DMS79 (cell line): ENCODE results near the gene GALNTL6.

Experiments used
- DNase-seq: peaks from one replicate; lab custom pipeline; 2025; lab: John Stamatoyannopoulos, UW

Gene GALNTL6

DNA sequence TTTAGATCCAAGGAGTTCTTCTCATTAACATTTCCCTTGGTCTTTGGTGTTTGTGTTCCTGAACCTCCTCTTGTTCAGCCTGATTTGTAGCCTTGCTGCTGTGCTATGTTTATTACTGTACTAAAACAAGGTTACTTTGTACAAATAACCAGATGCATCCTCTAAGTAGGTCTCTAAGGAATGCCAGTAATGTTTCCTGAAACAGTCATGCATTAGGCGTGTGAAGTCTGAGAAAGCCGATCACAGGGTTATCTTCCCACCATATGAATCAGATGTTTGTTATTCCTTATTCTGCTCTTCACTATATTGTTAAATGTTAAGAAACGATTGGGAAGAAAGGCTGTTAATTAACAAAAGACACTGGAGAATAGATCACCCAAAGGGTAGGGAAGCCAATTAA, 66.9 kb downstream of the GALNTL6 start:
- no peak for DNase-seq

- no peak for DNase-seq
Measured at GRCh38 chr4:171889681-171890080, 76.5 kb downstream of the GALNTL6 start.

DNA sequence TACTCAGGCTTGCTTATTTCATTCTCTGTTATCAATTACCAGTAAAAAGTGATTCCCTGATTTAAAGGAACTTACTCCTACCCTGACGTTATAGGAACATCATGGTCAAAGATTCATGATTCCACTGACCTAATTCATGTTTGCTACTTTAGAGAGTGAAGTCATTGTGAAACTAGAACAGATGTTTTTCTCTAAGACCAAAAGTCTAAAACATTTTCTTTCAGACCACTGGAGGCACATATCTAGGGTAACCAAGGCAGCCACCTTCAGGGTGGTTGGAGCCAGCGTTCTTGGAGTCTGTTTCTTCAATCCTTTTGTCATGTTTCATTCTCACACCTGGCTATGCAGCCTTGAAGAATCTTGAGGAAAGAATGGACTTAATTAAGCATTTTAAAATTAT, 77.8 kb downstream of the GALNTL6 start:
- no peak for DNase-seq

DNA sequence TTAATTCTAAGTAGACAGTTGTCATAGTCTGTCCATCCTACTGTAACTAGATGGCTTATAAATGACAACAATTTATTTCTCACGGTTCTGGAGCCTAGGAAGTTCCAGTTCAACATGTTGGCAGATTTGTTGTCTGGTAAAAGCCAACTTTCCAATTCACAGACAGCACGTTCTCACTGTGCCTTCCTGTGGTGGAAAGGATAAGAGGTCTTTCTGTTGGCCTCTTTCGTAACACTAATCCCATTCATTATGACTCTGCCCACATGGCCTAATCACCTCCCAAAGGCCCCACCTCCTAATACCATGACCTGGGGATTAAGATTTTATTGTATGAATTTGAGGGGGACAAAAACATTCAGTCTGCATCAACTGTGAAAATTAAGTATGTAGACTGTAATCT, 83.2 kb downstream of the GALNTL6 start:
- no peak for DNase-seq

DNA sequence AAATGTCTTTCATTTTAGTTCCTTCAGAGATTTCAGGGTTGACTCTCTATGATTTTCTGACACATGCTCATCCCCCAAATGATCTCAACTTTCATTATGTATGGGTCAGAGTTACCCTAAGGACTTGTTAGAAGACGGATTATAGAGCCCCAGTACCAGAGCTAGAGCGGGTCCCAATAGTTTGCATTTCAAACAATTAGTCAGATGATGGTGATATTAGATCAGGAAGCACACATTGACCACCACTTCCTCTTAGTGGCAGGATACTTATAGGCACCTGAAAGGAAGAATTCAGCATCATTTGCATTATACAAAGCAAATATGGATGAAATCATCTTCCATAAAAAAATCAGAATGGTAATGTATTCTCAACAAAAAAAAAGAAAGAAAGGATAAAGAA, 106.1 kb downstream of the GALNTL6 start:
- no peak for DNase-seq

- no peak for DNase-seq
Measured at GRCh38 chr4:171920901-171921300, 107.7 kb downstream of the GALNTL6 start.

DNA sequence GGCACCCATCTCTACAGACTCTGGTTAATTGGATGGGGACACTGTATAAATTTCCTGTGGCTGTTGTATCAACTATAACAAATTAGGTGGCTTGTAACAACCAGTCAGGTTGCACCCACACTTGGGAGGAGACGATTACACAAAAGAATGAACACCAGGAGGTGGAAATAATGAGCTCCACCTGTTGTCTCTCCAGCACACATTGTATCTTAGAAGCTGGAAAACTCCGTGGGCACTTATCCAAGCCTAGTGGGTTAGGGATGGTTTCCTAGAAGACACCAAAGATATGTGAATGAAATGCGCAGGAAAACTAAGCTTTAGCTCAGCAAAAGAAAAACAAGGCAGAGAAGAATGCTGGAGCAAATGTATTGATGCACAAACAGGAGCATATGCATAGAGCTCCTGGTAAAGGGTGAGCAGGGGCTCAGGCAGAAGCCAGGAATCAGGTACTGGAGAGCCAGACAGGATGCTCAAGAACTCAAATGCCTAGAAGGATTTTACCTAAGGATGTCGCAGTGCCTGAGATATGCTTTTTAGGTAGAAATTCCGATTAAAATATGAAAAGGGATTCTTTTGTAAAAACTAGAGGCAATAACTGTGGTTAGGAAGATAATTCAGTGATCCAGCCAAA, 111.7 kb downstream of the GALNTL6 start:
- DNase-seq: no peak

GRCh38 chr4:171928336-171928735, 115.1 kb downstream of the GALNTL6 start:
- no peak for DNase-seq

- DNase-seq: no peak
Measured at GRCh38 chr4:171929477-171929876, 116.3 kb downstream of the GALNTL6 start.

DNA sequence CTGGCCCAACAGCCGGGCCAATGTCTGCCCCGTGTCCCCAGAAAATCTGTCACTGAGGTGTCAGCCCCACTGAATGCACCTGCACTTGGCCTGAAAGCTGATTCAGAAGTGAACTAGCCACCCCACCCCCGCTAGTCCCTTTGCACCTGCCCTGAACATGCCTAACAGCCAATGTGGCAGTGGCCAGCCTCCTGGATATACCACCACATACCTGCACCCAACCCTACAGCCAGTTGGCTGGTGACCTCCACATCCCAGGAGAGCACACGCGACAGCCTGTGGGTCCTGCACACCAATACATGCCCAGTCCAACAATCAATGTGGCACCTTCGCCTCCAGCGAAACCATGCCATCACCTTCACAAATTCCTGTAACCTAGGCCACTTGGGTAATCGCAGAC, 116.7 kb downstream of the GALNTL6 start:
- DNase-seq: no peak

DNA sequence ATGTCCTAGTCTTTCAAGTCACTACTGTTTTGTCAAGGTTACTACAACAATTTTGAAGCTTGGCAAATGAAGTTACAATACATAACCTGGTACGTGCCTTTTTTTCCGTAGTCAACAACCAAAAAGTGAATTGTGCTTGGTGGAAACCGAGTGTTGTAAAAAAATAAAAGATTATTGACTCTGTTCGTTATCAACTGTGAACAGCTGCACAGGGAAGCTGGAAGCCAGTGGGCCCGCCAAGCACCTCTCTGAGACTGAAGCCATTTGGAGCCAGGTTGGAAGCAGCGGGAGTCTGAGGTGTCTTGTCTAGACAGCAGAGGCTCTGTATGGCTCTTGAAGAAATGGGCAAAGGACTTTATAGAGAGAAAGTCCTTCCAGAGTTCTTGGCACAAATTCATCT, 119.0 kb downstream of the GALNTL6 start:
- DNase-seq: no peak

DNA sequence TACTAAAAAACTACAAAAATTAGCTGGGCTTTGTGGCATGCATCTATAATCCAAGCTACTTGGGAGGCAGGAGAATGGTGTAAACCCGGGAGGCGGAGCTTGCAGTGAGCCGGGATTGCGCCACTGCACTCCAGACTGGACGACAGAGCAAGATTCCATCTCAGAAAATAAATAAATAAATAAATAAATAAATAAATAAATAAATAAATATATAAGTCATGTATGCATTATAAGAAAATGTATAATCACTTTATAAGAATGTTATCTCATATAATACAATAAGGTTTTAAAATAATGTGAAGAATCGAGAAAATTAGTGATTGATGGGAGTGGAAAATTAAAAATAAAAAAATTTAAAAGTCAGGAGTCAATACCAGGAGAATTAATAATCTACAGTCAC, 127.5 kb downstream of the GALNTL6 start:
- DNase-seq: no peak

DNA sequence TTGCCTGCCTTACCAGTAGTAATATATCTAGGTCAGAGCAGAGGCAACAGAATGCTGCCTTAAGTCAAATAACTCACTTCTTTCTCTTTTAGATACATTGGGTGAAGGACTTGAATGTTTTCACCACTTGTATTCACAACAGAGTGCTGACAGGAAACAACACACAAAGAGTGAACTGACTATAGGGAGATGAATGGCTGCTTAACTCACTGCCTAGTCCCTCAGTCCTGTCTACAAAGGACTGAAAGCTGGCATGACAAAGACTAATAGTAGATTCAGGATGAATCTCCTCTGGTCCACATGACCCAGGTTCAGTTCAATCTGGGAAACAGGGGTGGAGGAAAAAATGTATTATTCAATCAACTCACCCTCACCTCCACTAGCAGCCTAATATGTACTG, 134.2 kb downstream of the GALNTL6 start:
- DNase-seq: no peak

- no peak for DNase-seq
Measured at GRCh38 chr4:171948038-171948437, 134.8 kb downstream of the GALNTL6 start.

- DNase-seq: no peak
Measured at GRCh38 chr4:171954650-171955049, 141.4 kb downstream of the GALNTL6 start.

DNA sequence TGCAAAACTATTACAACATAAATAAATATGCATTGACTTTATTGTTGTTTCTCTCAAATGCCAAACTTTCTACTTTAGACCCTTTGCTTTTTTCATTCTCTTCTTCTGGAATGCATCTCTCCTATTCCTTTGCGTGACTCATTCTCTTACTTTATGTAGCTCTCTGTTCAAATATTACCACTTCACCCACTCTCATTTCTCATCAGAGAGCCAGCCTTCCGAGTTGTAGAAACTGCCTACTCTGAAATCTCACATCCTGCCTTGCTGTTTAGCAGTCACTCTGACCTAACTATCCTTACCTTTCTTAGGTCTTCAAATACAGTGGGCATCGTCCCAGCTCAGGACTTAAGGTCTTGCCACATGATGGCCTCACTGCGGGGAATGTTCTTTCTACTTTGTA, 143.5 kb downstream of the GALNTL6 start:
- DNase-seq: no peak

DNA sequence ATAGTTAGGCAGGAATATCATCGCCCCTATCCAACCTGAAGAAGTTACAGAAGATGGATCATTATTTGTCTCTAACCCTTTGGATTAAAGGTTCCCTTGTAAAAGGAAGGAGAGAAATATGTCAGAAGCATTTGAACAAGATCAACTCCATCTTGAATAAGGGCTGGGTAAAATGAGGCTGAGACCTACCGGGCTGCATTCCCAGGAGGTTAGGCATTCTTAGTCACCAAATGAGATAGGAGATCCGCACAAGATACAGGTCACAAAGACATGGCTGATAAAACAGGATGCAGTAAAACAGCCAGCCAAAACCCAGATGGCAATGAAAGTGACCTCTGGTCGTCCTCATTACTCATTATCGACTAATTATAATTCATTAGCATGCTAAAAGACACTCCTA, 148.9 kb downstream of the GALNTL6 start:
- no peak for DNase-seq

DNA sequence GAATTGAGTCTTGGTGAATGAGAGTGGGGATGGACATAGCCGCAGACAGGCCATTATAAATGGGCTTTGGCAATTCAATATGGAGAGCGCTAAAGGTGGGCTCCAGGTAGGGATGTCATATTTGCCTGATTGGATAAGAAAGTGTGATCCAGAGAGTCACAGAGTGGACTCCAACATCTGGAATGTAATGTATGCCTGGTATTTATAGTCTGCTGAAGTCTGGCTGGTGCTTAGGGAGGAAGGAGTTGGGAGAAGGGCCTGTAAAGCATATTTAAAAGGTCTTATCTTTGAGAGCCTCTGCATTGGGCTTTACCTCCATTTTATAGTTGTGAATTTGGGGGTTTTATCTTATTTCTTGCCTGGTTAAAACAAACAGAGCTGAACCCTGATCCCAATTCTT, 153.2 kb downstream of the GALNTL6 start:
- no peak for DNase-seq

DNA sequence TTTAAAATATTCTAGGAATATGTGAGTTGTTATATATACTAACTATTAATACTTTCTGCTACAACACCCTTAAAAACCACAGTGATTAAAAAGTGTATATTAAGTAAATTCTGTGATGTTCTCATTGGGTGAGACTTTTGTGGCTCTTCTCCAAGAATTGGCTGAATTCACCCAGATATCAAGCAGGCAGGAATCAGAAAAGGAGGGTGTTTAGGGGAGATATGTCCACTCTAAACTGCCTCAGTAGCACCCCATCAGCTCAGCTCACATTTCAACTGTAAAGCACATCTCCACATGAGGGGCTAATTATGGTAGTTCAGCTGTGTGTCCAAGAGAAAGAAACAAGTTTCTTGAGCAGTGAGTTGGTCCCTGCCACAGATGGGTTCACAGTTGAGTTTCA, 165.0 kb downstream of the GALNTL6 start:
- no peak for DNase-seq

DNA sequence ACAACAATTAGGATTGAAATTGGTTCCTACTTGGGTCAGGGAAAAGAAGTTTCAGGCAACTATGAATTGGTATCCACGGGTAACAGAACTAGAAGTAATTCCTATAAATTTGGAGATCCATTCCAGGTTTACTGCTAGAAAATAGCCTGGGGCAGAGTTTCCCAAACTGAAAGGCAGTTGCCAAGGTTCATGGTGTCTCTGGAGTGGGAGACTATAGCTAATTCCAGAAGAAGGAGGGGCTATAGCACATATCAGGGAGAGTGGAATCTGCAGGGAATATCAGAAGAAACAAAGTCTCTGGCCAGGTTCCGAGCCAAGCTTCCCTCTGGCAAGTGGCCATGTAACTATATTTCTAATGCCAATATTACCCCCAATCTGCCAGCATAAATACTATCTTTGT, 166.3 kb downstream of the GALNTL6 start:
- no peak for DNase-seq

DNA sequence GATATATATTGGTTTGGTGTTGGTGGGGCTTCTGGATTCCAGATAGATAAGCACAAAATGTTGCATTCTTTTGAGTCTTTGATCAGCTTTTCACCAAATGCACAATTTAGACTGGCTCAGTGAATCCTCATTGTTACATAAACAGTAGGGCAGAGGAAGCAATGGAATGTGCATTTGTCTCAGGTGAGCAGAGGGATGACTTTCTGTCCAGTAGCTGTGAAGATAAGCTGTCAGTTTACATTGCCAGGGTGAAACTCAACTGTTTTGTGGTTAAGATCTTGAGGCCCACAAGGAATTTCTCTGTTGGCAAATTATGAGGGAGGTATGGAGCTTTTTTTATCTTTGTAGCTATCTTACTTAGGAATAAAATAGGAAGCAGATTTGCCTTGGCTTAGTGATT, 168.0 kb downstream of the GALNTL6 start:
- no peak for DNase-seq

GRCh38 chr4:171983935-171984805, 171.0 kb downstream of the GALNTL6 start:
- DNase-seq: no peak

DNA sequence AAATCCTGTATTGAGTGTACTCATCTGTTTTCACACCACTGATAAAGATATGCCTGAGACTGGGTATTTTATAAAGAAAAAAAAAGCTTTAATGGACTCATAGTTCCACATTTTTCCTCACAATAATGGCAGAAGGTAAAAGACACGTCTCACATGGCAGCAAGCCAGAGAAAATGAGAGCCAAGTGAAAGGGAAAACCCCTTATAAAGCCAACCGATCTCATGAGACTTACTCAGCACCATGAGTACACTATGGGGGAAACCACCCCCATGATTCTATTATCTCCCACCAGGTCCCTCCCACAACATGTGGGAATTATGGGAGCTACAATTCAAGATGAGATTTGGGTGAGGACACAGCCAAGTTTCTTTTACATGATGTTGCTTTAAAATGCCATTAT, 171.9 kb downstream of the GALNTL6 start:
- DNase-seq: no peak

DNA sequence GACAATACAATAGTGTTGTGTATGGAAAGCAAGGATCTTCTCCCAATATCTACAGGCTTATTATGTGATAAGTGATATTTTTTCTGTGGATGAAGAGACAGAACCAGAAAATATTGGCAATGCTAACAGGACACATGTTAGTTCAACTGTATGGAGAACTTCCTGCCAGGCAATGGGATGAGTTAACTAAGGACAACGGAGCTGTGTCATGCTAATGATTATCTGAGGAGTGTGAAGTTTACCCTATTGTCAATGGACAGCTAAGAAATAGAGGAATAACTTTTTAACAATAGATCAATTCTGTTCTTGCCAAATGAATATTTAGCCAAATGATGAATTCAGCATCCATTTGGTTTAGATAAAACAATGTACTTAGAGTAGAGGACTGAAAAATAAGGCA, 180.0 kb downstream of the GALNTL6 start:
- no peak for DNase-seq
